HG02852 (cell line): ENCODE data around the gene KCNMB2.

Experiments used
- ATAC-seq: cut with Tn5 transposase; IDR thresholded peaks from one replicate; pipeline ENCODE4 v1.9.1; 2021; ENCODE audit warnings: mild to moderate bottlenecking, moderate library complexity; ENCODE audit not compliant: unreplicated experiment

The KCNMB2 gene

GRCh38 chr3:178634975-178635374 is 98.7 kb downstream of the KCNMB2 start:
- no peak for ATAC-seq

- ATAC-seq, result no peak
These were observed 101.6 kb downstream of the KCNMB2 start for GRCh38 chr3:178637802-178638201.

GRCh38 chr3:178645503-178645902 is 109.3 kb downstream of the KCNMB2 start:
- no peak for ATAC-seq

GRCh38 chr3:178646186-178646862 is 110.1 kb downstream of the KCNMB2 start:
- ATAC-seq, result no peak

- ATAC-seq, result no peak
These were observed 119.3 kb downstream of the KCNMB2 start for GRCh38 chr3:178655488-178655887.

- no peak for ATAC-seq
These were observed 122.6 kb downstream of the KCNMB2 start for GRCh38 chr3:178658694-178659325.

GRCh38 chr3:178663201-178663934 is 127.1 kb downstream of the KCNMB2 start:
- peak; percentile 74 for ATAC-seq

- ATAC-seq, result no peak
These were observed 129.5 kb downstream of the KCNMB2 start for GRCh38 chr3:178665747-178666146.

- peak; percentile 12 for ATAC-seq
These were observed 132.9 kb downstream of the KCNMB2 start for GRCh38 chr3:178669022-178669601.

- ATAC-seq, result peak; percentile 64
These were observed 133.5 kb downstream of the KCNMB2 start for GRCh38 chr3:178669758-178670157.

GRCh38 chr3:178671377-178671776 is 135.1 kb downstream of the KCNMB2 start:
- ATAC-seq, result peak; percentile 28

- peak; percentile 49 for ATAC-seq
These were observed 135.6 kb downstream of the KCNMB2 start for GRCh38 chr3:178671791-178672190.

- ATAC-seq, result no peak
These were observed 136.0 kb downstream of the KCNMB2 start for GRCh38 chr3:178672275-178672674.

GRCh38 chr3:178673529-178673928 is 137.3 kb downstream of the KCNMB2 start:
- ATAC-seq, result no peak

- ATAC-seq, result no peak
These were observed 139.8 kb downstream of the KCNMB2 start for GRCh38 chr3:178676077-178676476.

- peak; percentile 77 for ATAC-seq
These were observed 140.9 kb downstream of the KCNMB2 start for GRCh38 chr3:178676942-178677790.

GRCh38 chr3:178677961-178678360 is 141.7 kb downstream of the KCNMB2 start:
- no peak for ATAC-seq

- no peak for ATAC-seq
These were observed 143.8 kb downstream of the KCNMB2 start for GRCh38 chr3:178680037-178680436.

- no peak for ATAC-seq
These were observed 144.3 kb downstream of the KCNMB2 start for GRCh38 chr3:178680489-178680888.

GRCh38 chr3:178684881-178685590 is 148.8 kb downstream of the KCNMB2 start:
- ATAC-seq, result no peak
